ENCODE measurements around the gene SYT15. TPM values are rescaled to one million over a fixed set of nuclear protein-coding genes. Genes with fewer than 3 reads are reported as not detected.

SYT15 gene
- total and polyA plus RNA-seq, 10 of the 15 experiments (the other 5 are each of a cell fraction or from before 2014, with no cell fraction given): 0.03 to 0.67 (median 0.15) TPM

DNA sequence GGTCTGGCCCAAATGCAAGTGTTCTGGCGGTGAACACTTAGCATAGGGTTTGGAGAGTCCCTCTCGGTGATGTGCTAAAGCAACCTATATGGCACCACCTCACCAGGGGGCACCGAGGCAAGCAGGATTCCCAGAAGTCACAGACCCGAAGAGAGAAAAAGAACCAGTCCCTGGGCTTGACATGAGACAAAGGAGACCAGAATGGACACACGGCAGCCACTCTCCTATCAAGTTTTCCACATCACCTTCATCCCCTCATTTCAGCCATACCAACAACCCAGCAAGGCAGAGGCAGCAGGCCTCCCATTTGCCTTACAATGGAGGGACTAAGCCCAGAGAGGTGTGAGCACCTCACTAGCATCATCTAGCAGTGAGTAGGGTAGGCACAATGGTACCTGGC lies 42.1 kb upstream of the SYT15 start (continued):
- TF ChIP-seq, protein P1, sequence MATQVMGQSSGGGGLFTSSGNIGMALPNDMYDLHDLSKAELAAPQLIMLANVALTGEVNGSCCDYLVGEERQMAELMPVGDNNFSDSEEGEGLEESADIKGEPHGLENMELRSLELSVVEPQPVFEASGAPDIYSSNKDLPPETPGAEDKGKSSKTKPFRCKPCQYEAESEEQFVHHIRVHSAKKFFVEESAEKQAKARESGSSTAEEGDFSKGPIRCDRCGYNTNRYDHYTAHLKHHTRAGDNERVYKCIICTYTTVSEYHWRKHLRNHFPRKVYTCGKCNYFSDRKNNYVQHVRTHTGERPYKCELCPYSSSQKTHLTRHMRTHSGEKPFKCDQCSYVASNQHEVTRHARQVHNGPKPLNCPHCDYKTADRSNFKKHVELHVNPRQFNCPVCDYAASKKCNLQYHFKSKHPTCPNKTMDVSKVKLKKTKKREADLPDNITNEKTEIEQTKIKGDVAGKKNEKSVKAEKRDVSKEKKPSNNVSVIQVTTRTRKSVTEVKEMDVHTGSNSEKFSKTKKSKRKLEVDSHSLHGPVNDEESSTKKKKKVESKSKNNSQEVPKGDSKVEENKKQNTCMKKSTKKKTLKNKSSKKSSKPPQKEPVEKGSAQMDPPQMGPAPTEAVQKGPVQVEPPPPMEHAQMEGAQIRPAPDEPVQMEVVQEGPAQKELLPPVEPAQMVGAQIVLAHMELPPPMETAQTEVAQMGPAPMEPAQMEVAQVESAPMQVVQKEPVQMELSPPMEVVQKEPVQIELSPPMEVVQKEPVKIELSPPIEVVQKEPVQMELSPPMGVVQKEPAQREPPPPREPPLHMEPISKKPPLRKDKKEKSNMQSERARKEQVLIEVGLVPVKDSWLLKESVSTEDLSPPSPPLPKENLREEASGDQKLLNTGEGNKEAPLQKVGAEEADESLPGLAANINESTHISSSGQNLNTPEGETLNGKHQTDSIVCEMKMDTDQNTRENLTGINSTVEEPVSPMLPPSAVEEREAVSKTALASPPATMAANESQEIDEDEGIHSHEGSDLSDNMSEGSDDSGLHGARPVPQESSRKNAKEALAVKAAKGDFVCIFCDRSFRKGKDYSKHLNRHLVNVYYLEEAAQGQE (IDR thresholded peaks at IDR 0.05; ENCODE audit: low read depth, low read length): no peak
- TF ChIP-seq IRF3 (IDR thresholded peaks at IDR 0.05): no peak
- no peak for TF ChIP-seq SIX5 (IDR thresholded peaks at IDR 0.05; ENCODE audit: low read depth, low read length, severe bottlenecking)
- no peak for TF ChIP-seq MEF2A (IDR thresholded peaks at IDR 0.05; ENCODE audit: insufficient read depth, low read depth, low read length)

DNA sequence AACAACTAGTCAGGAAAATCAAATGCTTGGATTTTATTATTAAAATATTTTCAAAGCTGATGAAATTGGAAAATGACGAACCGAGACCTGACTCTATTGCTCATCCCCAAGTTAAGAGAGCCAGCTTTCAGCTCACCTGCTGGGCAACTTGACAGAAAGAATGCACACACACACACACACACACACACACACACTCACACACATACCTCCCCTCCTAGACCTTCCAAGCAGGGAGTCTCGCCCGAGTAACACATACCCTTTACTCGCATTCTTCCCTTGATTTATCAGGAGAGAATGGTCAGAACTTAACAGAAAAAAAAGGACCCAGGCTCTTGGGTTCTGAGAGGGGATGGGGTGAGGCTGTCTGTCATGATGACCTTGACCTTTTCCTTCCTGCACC lies 41.6 kb upstream of the SYT15 start:
- FAIRE-seq: no peak
- TF ChIP-seq NR2F1 (conservative IDR thresholded peaks at IDR 0.05) (no peak), ZBED1 (IDR thresholded peaks at IDR 0.05; ENCODE audit: borderline replicate concordance) (no peak), RAD21 (IDR thresholded peaks at IDR 0.05; ENCODE audit: insufficient read depth, low read depth, low read length) (no peak), TARDBP (IDR thresholded peaks at IDR 0.05; ENCODE audit: borderline replicate concordance) (no peak), POLR2AphosphoS5 (IDR thresholded peaks at IDR 0.05; ENCODE audit: low read length) (no peak), TCF7 (IDR thresholded peaks at IDR 0.05; ENCODE audit: borderline replicate concordance) (no peak), ZBTB33 (IDR thresholded peaks at IDR 0.05) (no peak), CEBPB (IDR thresholded peaks at IDR 0.05; ENCODE audit: borderline replicate concordance in 1 of 2, low read depth in 2 of 2, low read length in 2 of 2) (no peak)
- TF ChIP-seq, protein P2, sequence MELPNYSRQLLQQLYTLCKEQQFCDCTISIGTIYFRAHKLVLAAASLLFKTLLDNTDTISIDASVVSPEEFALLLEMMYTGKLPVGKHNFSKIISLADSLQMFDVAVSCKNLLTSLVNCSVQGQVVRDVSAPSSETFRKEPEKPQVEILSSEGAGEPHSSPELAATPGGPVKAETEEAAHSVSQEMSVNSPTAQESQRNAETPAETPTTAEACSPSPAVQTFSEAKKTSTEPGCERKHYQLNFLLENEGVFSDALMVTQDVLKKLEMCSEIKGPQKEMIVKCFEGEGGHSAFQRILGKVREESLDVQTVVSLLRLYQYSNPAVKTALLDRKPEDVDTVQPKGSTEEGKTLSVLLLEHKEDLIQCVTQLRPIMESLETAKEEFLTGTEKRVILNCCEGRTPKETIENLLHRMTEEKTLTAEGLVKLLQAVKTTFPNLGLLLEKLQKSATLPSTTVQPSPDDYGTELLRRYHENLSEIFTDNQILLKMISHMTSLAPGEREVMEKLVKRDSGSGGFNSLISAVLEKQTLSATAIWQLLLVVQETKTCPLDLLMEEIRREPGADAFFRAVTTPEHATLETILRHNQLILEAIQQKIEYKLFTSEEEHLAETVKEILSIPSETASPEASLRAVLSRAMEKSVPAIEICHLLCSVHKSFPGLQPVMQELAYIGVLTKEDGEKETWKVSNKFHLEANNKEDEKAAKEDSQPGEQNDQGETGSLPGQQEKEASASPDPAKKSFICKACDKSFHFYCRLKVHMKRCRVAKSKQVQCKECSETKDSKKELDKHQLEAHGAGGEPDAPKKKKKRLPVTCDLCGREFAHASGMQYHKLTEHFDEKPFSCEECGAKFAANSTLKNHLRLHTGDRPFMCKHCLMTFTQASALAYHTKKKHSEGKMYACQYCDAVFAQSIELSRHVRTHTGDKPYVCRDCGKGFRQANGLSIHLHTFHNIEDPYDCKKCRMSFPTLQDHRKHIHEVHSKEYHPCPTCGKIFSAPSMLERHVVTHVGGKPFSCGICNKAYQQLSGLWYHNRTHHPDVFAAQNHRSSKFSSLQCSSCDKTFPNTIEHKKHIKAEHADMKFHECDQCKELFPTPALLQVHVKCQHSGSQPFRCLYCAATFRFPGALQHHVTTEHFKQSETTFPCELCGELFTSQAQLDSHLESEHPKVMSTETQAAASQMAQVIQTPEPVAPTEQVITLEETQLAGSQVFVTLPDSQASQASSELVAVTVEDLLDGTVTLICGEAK (IDR thresholded peaks at IDR 0.05; ENCODE audit: borderline replicate concordance): no peak

More for the DNA sequence above, 41.6 kb upstream of the SYT15 start:
- ChIA-PET SMC1A (ENCODE audit: uncharacterized antibody, unreplicated experiment) (interaction anchor here (1.1 kb wide), 1 partner anchor 13 kb away, joined by 5 read pairs; no protein-coding TSS in a partner anchor), CTCF (no interaction called here), POLR2A (no interaction called here), RAD21 (ENCODE audit: unreplicated experiment) (no interaction called here)
- Histone ChIP-seq H3K27ac (ENCODE audit: control insufficient read depth, insufficient read depth) (no peak overlapping the region), H3K36me3 (ENCODE audit: control insufficient read depth in 2 of 2, insufficient read depth in 2 of 2, low read length in 1 of 2) (no peaks in the 10 kb centered on the region), H3K4me3 (no peak overlapping the region), H3K79me2 (ENCODE audit: control insufficient read depth, insufficient read depth, low read length) (no peaks in the 10 kb centered on the region), H2AFZ (ENCODE audit: control insufficient read depth, low read depth, low read length) (no peak overlapping the region), H3K4me2 (ENCODE audit: control insufficient read depth, insufficient read depth) (no peak overlapping the region), H3K4me1 (ENCODE audit: control insufficient read depth, insufficient read depth, low read length) (no peaks in the 10 kb centered on the region), H3K9ac (ENCODE audit: control insufficient read depth, insufficient read depth, low read length) (no peak overlapping the region), H4K20me1 (ENCODE audit: control insufficient read depth, insufficient read depth) (no peaks in the 10 kb centered on the region), H3K9me3 (replicated peaks; ENCODE audit: control insufficient read depth, insufficient read depth, low read length) (no peaks in the 10 kb centered on the region), H3K27me3 (replicated peaks in 1 of 2; ENCODE audit: control insufficient read depth in 2 of 2, insufficient read depth in 2 of 2, low read length in 1 of 2) (peaks cover 0 to 2% of the 10 kb centered on the region in 2 experiments; a peak in 1 of 4 replicates)
- no peak for DNase-seq (ENCODE audit: low read depth, low spot score)
- no peak for ATAC-seq
- no TSS peak for BruUV-seq (replicated peaks)
- WGBS (ENCODE audit: insufficient coverage, insufficient replicate concordance, low lambda C conversion rate, missing lambda C conversion rate): 22% methylated on average over 5 of the region's 5 CpGs
- in situ Hi-C loops (cut with MboI) (no loop called here), intact Hi-C loops (cut with micrococcal nuclease; ENCODE audit: unreplicated experiment) (no loop called here)
